K562 treated with DMSO at 1 percent for 12 hours (cell line): ENCODE results near the gene HMGCS1. TPM values are rescaled to one million over a fixed set of nuclear protein-coding genes. Genes with fewer than 3 reads are reported as not detected.

ENCODE experiments used
- total RNA-seq: library from RNA; unstranded; fragments of 300-600 nt; gene quantifications from 2 replicates; pipeline ENCODE4 v1.2.3, GENCODE V29; 2022; ENCODE audit not compliant: insufficient read depth

The HMGCS1 gene
- 9.1 and 27.1 TPM in 2 replicates for total RNA-seq

DNA sequence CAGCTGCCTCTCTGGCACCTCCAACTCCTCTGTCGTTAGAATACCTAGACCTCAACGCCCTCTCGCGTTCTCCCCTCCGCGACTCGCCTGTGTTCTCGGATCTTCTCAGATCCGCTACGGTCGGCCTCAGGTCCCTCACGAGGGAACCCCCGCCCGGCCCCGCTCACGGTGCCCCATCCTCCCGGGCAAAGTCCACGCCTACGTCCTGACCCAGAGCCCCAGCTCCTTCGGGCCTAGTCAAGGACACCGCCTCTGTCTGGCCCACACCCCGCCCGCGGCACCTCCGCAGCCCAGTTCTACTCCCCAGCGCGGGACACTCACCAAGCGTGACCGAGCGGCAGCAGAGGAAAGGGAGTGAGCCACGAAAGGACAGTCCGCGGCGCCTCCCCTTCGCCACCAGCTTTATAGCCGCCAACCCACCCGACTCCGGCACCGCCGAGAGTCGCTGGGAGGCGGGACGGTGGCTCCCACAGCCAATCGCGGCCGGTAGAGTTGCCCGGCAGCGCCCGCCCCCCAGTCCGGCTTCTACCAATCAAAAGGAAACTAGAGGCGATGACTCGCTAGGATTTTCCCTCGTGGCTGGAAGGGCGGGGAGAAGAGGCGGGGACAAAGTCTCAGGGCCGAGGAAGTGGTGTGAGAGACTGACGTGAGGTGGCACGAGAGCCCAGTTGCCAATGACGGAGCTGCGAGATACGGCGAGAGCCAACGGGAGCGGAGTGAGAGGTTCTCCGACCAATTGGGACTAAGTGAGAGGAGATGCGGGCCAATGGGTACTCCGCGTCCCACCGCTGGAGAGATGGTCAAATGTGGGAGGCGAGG lies at the start of gene HMGCS1:
Gene HMGCS1 (minus strand): TSS at position 378 of the 819 bp plus-strand sequence. CDS start 14,447 bp downstream, outside the sequence.

Other genes with a start within 250 kb of the HMGCS1 start
- gene ZNF131, start 192.5 kb downstream of the HMGCS1 start, total RNA-seq, result 14.3 and 33.9 TPM in 2 replicates
- not detected in 2 replicates for gene NIM1K, start 121.2 kb downstream of the HMGCS1 start, total RNA-seq
- gene CCL28, start 99.0 kb upstream of the HMGCS1 start, total RNA-seq, result not detected in 2 replicates
- 4.8 and 10.0 TPM in 2 replicates for gene TMEM267, start 170.5 kb upstream of the HMGCS1 start, total RNA-seq
- 2.8 and 11.4 TPM in 2 replicates for gene C5orf34, start 201.7 kb upstream of the HMGCS1 start, total RNA-seq
- 51.3 and 91.6 TPM in 2 replicates for gene PAIP1, start 243.7 kb upstream of the HMGCS1 start, total RNA-seq